GM10847 (cell line): Measurements from ENCODE around the gene TBK1.

Source experiments
- POLR2A ChIP-seq: IDR thresholded peaks from 2 replicates; pipeline ENCODE4 v1.6.1; 2011; ENCODE audit not compliant: insufficient read length; ENCODE audit errors: extremely low read depth

The TBK1 gene

GRCh38 chr12:64551676-64552075, 99.8 kb downstream of the TBK1 start:
- no peak for TF ChIP-seq POLR2A
